ENCODE results near the gene PCDHGA1.

- TF ChIP-seq CTCF (IDR thresholded peaks at IDR 0.05): no peak
- no peak for TF ChIP-seq POLR2A (IDR thresholded peaks at IDR 0.05)
Measured at GRCh38 chr5:141529873-141530272, 199.6 kb downstream of the PCDHGA1 start.

All from tibial nerve (tissue), 3 donors.